ENCODE measurements around the gene RAB7B. TPM values are rescaled to one million over a fixed set of nuclear protein-coding genes. Genes with fewer than 3 reads are reported as not detected.

The RAB7B gene
- total RNA-seq, 2 donors from 2014 or later = 4.8 to 5.1 TPM

DNA sequence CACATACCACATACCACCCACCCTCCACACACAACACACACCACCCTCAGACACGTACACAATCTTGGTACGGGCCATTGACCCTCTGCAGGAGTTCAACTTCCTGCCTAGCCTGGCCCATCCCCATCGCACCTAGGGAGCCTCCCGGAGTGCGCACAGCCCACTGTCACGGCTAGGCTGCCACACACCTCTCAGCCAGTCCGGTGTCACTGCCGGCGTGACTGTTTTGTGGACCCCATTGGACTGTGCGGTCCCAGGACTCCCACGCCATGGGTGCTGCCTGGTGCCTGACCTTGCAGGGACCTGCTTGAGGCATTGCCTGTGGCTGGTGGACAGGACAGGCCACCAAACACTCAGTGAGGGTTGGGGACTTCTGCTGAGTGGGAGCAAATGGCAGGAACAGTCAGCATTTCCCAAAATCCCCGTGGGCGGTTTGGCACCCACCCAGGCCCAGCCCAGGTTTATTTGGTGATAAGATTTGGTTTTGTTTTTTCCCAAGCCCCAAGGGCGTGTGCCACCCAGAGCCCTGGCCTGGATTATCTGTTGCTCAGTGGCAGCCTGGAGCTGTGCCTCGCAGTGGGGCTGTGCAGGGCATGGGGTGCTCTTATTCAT lies 27.7 kb downstream of the RAB7B start:
- TF ChIP-seq, protein P1, sequence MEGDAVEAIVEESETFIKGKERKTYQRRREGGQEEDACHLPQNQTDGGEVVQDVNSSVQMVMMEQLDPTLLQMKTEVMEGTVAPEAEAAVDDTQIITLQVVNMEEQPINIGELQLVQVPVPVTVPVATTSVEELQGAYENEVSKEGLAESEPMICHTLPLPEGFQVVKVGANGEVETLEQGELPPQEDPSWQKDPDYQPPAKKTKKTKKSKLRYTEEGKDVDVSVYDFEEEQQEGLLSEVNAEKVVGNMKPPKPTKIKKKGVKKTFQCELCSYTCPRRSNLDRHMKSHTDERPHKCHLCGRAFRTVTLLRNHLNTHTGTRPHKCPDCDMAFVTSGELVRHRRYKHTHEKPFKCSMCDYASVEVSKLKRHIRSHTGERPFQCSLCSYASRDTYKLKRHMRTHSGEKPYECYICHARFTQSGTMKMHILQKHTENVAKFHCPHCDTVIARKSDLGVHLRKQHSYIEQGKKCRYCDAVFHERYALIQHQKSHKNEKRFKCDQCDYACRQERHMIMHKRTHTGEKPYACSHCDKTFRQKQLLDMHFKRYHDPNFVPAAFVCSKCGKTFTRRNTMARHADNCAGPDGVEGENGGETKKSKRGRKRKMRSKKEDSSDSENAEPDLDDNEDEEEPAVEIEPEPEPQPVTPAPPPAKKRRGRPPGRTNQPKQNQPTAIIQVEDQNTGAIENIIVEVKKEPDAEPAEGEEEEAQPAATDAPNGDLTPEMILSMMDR (IDR thresholded peaks at IDR 0.05) = no peak
- Histone ChIP-seq H3K36me3 (no peaks in the 10 kb centered on the region), H3K4me3 (no peak overlapping the region), H3K9me3 (no peaks in the 10 kb centered on the region), H3K27me3 (no peaks in the 10 kb centered on the region), H3K4me1 (peaks cover 0 to 32% of the 10 kb centered on the region in 2 donors), H3K27ac (peak overlapping the region; percentile 72 to 88)
- DNase-seq (ENCODE audit: low spot score) = no peak

DNA sequence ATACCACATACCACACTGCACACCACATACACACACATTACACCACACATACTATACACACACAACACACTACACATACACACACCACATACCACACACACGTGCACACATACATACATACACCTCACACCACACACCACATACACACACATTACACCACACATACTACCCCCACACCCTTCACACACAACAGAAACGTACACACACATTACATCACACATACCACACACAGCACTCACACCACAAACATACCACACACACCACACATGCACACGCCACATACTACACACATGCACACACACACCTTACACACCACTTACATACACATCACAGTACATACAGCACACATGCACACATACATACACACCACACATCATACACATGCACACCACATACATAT lies 28.5 kb downstream of the RAB7B start:
- H3K4me1 ChIP-seq = peaks cover 0 to 32% of the 10 kb centered on the region in 2 donors
- H3K36me3 ChIP-seq = no peaks in the 10 kb centered on the region
- H3K4me3 ChIP-seq = no peak overlapping the region
- no peaks in the 10 kb centered on the region for H3K27me3 ChIP-seq
- no peaks in the 10 kb centered on the region for H3K9me3 ChIP-seq
- TF ChIP-seq, protein P1 (IDR thresholded peaks at IDR 0.05) = no peak
- no peak overlapping the region for H3K27ac ChIP-seq
- DNase-seq (ENCODE audit: low spot score) = no peak

DNA sequence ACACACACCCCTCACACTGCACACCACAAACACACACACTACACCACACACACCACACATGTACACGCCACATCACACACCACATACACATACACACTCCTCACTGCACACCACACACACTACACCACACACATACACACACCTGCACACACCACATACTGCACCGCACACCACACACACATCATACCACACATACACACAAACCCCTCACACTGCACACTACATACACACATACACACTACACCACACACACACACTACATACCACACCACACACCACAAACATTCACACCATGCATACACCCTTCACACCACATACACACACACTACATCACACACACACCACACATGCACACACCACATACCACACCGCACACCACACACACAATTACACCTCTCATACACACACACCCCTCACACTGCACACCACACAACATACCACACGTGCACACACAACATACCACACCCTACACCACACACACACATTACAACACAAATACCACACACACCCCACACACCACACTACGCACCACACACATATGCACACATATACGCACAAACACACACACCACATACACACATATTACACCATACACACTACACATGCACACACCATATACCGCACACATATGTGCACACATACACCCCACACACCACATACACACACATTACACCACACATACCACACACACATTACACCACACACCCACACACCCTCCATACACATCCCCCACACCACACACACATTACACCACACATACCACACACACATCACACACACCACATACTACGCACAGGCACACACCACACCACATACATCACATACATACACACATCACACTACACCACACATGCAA lies 29.6 kb downstream of the RAB7B start:
- no peak overlapping the region for H3K4me3 ChIP-seq
- peaks cover 0 to 32% of the 10 kb centered on the region in 2 donors for H3K4me1 ChIP-seq
- TF ChIP-seq, protein P1 (IDR thresholded peaks at IDR 0.05) = no peak
- DNase-seq (ENCODE audit: low spot score) = no peak
- no peak overlapping the region for H3K27ac ChIP-seq
- H3K27me3 ChIP-seq = no peaks in the 10 kb centered on the region
- no peaks in the 10 kb centered on the region for H3K9me3 ChIP-seq
- H3K36me3 ChIP-seq = no peaks in the 10 kb centered on the region

- no peak overlapping the region for H3K4me3 ChIP-seq
- no peaks in the 10 kb centered on the region for H3K9me3 ChIP-seq
- peaks cover 0 to 32% of the 10 kb centered on the region in 2 donors for H3K4me1 ChIP-seq
- H3K27me3 ChIP-seq = no peaks in the 10 kb centered on the region
- TF ChIP-seq, protein P1 (IDR thresholded peaks at IDR 0.05) = no peak
- DNase-seq (ENCODE audit: low spot score) = no peak
- H3K27ac ChIP-seq = peak overlapping the region in 1 of 2 donors; percentile 44
- H3K36me3 ChIP-seq = no peaks in the 10 kb centered on the region
These were observed 30.6 kb downstream of the RAB7B start for GRCh38 chr1:205972491-205973168.

- H3K36me3 ChIP-seq = no peaks in the 10 kb centered on the region
- H3K27me3 ChIP-seq = no peaks in the 10 kb centered on the region
- no peak overlapping the region for H3K4me3 ChIP-seq
- peak overlapping the region in 1 of 2 donors; percentile 44 for H3K27ac ChIP-seq
- H3K4me1 ChIP-seq = peaks cover 0 to 30% of the 10 kb centered on the region in 2 donors
- H3K9me3 ChIP-seq = no peaks in the 10 kb centered on the region
- DNase-seq (ENCODE audit: low spot score) = no peak
- TF ChIP-seq, protein P1 (IDR thresholded peaks at IDR 0.05) = no peak
These were observed 31.1 kb downstream of the RAB7B start for GRCh38 chr1:205972081-205972480.

All from right atrium auricular region (tissue), 2 donors.